ES-I3 (cell line): ENCODE data around the gene FAM47E.

ENCODE experiments used
- H3K36me3 ChIP-seq: 2 replicates; pipeline ENCODE4 v1.6.1; 2013; ENCODE audit warnings: mild to moderate bottlenecking, low read length, control low read depth, moderate library complexity; ENCODE audit not compliant: insufficient read depth
- H3K4me1 ChIP-seq: 2 replicates; pipeline ENCODE4 v1.6.1; 2013; ENCODE audit warnings: mild to moderate bottlenecking, control low read depth, low read length; ENCODE audit not compliant: insufficient read depth
- H3K9ac ChIP-seq: 2 replicates; pipeline ENCODE4 v1.6.1; 2013; ENCODE audit warnings: low read depth, mild to moderate bottlenecking, low read length, moderate library complexity
- H3K9me3 ChIP-seq: 2 replicates; pipeline ENCODE4 v1.6.1; 2013; ENCODE audit warnings: mild to moderate bottlenecking, low read length, moderate library complexity; ENCODE audit not compliant: control insufficient read depth, insufficient read depth

Gene FAM47E

GRCh38 chr4:76306882-76307659 is 55.5 kb downstream of the FAM47E start:
- Histone ChIP-seq H3K4me1 (0 out of 2 replicates have a peak, but pooled peaks cover 5% of the 10 kb centered on the region), H3K9ac (peak overlapping the region; percentile 76), H3K36me3 (no peaks in the 10 kb centered on the region; the same call in 1 of the 2 replicates), H3K9me3 (no peaks in the 10 kb centered on the region)

- Histone ChIP-seq H3K9me3 (no peaks in the 10 kb centered on the region), H3K4me1 (0 out of 2 replicates have a peak, but pooled peaks cover 5% of the 10 kb centered on the region), H3K36me3 (no peaks in the 10 kb centered on the region; the same call in 1 of the 2 replicates), H3K9ac (peak overlapping the region; percentile 76; the same call in 1 of the 2 replicates)
These were observed 56.1 kb downstream of the FAM47E start for GRCh38 chr4:76307660-76308014.

- Histone ChIP-seq H3K36me3 (no peaks in the 10 kb centered on the region; the same call in 1 of the 2 replicates), H3K9ac (no peak overlapping the region), H3K4me1 (0 out of 2 replicates have a peak, but pooled peaks cover 5% of the 10 kb centered on the region), H3K9me3 (no peaks in the 10 kb centered on the region)
These were observed 57.0 kb downstream of the FAM47E start for GRCh38 chr4:76308548-76308947.

DNA sequence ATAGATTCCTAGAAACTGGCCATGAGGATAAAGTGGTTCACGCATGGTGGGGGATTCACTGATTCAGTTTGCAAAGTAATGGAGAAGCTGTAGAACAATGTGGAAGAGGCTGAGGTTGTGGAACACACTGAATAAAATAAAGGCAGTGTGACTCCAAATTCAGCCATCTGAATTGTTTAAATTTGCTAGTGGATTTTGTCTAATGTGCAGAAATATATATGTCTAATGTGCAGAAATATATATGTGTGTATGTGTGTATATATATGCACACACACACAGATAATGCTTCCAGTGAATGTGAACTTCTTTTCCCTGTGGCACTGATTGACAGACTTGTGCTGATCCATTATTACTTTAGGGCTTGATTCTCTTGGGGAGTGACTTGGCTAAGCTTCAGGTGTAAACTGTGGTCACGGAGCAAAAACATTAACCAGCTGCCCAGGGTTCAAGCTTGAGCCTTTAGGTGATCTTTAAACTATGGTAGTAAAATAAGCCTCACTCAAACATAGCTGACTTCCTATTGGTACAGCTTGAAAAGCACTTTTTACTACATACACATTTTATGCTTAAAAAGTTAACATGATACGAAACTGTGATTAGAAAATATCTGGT is 58.5 kb downstream of the FAM47E start:
- Histone ChIP-seq H3K4me1 (0 out of 2 replicates have a peak, but pooled peaks cover 5% of the 10 kb centered on the region), H3K9ac (no peak overlapping the region), H3K9me3 (no peaks in the 10 kb centered on the region), H3K36me3 (no peaks in the 10 kb centered on the region; the same call in 1 of the 2 replicates)

- Histone ChIP-seq H3K4me1 (0 out of 2 replicates have a peak, but pooled peaks cover 5% of the 10 kb centered on the region), H3K9ac (no peak overlapping the region), H3K9me3 (no peaks in the 10 kb centered on the region), H3K36me3 (no peaks in the 10 kb centered on the region; the same call in 1 of the 2 replicates)
These were observed 59.2 kb downstream of the FAM47E start for GRCh38 chr4:76310683-76311082.

DNA sequence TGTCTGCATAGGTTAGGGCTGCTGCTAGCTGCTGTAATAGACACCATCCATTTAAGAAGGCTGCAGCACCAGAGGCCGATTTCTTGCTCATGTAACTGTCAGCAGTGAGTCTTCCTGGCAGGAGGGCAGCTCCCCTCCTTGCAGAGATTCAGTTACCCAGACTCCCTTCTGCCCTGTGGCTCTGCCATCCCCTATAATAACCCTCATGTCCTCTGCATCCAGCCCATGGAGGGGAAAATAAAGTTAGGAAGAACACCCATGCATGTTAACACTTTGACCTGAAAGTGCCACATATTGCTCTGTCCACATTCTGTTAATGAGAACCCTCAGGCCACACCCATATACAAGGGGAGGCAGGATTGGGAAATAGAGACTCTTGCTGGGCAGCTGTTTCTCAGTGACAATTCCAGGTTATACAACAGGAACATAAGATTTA is 60.4 kb downstream of the FAM47E start:
- H3K4me1 ChIP-seq: 0 out of 2 replicates have a peak, but pooled peaks cover 5% of the 10 kb centered on the region
- H3K9me3 ChIP-seq: no peaks in the 10 kb centered on the region; the same call in 1 of the 2 replicates
- no peaks in the 10 kb centered on the region; the same call in 1 of the 2 replicates for H3K36me3 ChIP-seq
- no peak overlapping the region for H3K9ac ChIP-seq

- Histone ChIP-seq H3K9me3 (no peaks in the 10 kb centered on the region; the same call in 1 of the 2 replicates), H3K4me1 (0 out of 2 replicates have a peak, but pooled peaks cover 3% of the 10 kb centered on the region), H3K36me3 (no peaks in the 10 kb centered on the region; the same call in 1 of the 2 replicates), H3K9ac (no peak overlapping the region)
These were observed 60.9 kb downstream of the FAM47E start for GRCh38 chr4:76312457-76312856.

- no peaks in the 10 kb centered on the region; the same call in 1 of the 2 replicates for H3K36me3 ChIP-seq
- H3K4me1 ChIP-seq: no peaks in the 10 kb centered on the region
- H3K9ac ChIP-seq: no peak overlapping the region
- H3K9me3 ChIP-seq: no peaks in the 10 kb centered on the region; the same call in 1 of the 2 replicates
These were observed 62.0 kb downstream of the FAM47E start for GRCh38 chr4:76313547-76313946.

GRCh38 chr4:76315267-76315918 is 63.9 kb downstream of the FAM47E start:
- H3K4me1 ChIP-seq: no peaks in the 10 kb centered on the region

DNA sequence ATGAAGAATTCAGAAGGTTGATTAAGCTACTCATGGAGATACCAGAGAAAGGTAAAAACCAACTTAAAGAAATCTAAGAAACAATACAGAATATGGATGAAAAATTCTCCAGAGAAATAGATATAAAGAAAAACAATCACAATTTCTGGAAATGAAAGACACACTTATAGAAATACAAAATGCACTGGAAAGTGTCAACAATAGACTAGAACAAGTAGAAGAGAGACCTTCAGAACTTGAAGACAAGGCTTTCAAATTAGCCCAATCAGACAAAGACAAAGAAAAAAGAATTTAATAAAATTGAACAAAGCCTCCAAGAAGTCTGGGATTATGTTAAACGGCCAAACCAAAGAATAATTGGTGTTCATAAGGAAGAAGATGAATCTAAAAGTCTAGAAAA is 64.6 kb downstream of the FAM47E start:
- H3K9ac ChIP-seq: no peak overlapping the region
- H3K4me1 ChIP-seq: no peaks in the 10 kb centered on the region
- H3K36me3 ChIP-seq: no peaks in the 10 kb centered on the region
- H3K9me3 ChIP-seq: peaks cover 2% of the 10 kb centered on the region; the same call in 1 of the 2 replicates

More at GRCh38 chr4:76315267-76315918, 63.9 kb downstream of the FAM47E start:
- H3K36me3 ChIP-seq: no peaks in the 10 kb centered on the region
- H3K9ac ChIP-seq: no peak overlapping the region
- peaks cover 2% of the 10 kb centered on the region; the same call in 1 of the 2 replicates for H3K9me3 ChIP-seq

- Histone ChIP-seq H3K4me1 (no peaks in the 10 kb centered on the region), H3K9ac (no peak overlapping the region), H3K9me3 (peaks cover 6% of the 10 kb centered on the region; the same call in 1 of the 2 replicates), H3K36me3 (no peaks in the 10 kb centered on the region)
These were observed 70.7 kb downstream of the FAM47E start for GRCh38 chr4:76322236-76322635.

- H3K4me1 ChIP-seq: no peaks in the 10 kb centered on the region
- H3K36me3 ChIP-seq: no peaks in the 10 kb centered on the region
- peaks cover 4% of the 10 kb centered on the region; the same call in 1 of the 2 replicates for H3K9me3 ChIP-seq
- no peak overlapping the region for H3K9ac ChIP-seq
These were observed 73.6 kb downstream of the FAM47E start for GRCh38 chr4:76325072-76325471.

DNA sequence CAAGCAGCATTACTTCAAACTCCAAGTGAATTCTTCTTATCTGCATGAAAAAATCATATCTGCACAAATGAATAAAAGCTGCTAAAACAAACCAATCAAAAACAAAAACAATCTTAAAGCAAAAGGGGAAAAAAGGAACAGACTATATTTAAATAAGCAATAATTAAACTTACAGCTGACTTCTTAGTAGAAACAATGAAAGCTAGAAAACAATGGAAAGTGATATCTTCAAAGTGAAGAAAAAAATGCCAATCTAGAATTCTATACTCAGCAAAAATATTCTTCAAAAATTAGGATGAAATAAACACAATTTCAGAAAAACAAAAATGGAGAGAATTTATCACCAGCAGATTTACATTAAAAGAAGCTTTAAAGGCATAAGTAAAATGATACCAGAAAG is 75.0 kb downstream of the FAM47E start:
- Histone ChIP-seq H3K9ac (no peak overlapping the region), H3K9me3 (peaks cover 4% of the 10 kb centered on the region; the same call in 1 of the 2 replicates), H3K4me1 (no peaks in the 10 kb centered on the region), H3K36me3 (no peaks in the 10 kb centered on the region)
